ENCODE results near the gene CYP26A1. TPM values are rescaled to one million over a fixed set of nuclear protein-coding genes. Genes with fewer than 3 reads are reported as not detected.

Gene CYP26A1
- total RNA-seq, 1 experiment from 2014 or later: 2.2 TPM

GRCh38 chr10:93085272-93085859, 11.7 kb downstream of the CYP26A1 start:
- Histone ChIP-seq H3K9me3 (ENCODE audit: insufficient read depth, low read depth) (no peaks in the 10 kb centered on the region), H3K27ac (no peak overlapping the region), H2AFZ (no peak overlapping the region), H3K36me3 (ENCODE audit: low read depth) (no peaks in the 10 kb centered on the region), H3K79me2 (ENCODE audit: low read depth) (no peaks in the 10 kb centered on the region), H3F3A (ENCODE audit: insufficient read depth, low read depth) (no peaks in the 10 kb centered on the region), H3K4me1 (replicated peaks; ENCODE audit: insufficient read depth) (no peaks in the 10 kb centered on the region; the same call in 1 of the 2 replicates), H3K27me3 (ENCODE audit: insufficient read depth, low read depth) (no peaks in the 10 kb centered on the region), H4K20me1 (ENCODE audit: insufficient read depth) (no peaks in the 10 kb centered on the region), H3K9me2 (ENCODE audit: insufficient read depth) (no peaks in the 10 kb centered on the region), H3K4me2 (no peak overlapping the region), H3K4me3 (no peak overlapping the region)
- ChIA-PET POLR2A (ENCODE audit: unreplicated experiment) (no interaction called here), CTCF (no interaction called here)
- intact Hi-C loops (cut with micrococcal nuclease; ENCODE audit: unreplicated experiment): no loop called here
- no peak for TF ChIP-seq EZH2 (IDR thresholded peaks at IDR 0.05; ENCODE audit: low read depth)
- no peak for TF ChIP-seq CTCF (conservative IDR thresholded peaks at IDR 0.05)
- no TSS peak for BruUV-seq (replicated peaks)
- no peak for DNase-seq

GRCh38 chr10:93086289-93086688, 12.6 kb downstream of the CYP26A1 start:
- H3K27me3 ChIP-seq (ENCODE audit: insufficient read depth, low read depth): no peaks in the 10 kb centered on the region
- CTCF ChIA-PET: interaction anchor here (0.6 kb wide), 1 partner anchor 202 kb away, joined by 18 read pairs; no protein-coding TSS in a partner anchor
- H2AFZ ChIP-seq: no peak overlapping the region
- no peak overlapping the region for H3K4me2 ChIP-seq
- intact Hi-C loops (cut with micrococcal nuclease; ENCODE audit: unreplicated experiment): no loop called here
- no peaks in the 10 kb centered on the region for H4K20me1 ChIP-seq (ENCODE audit: insufficient read depth)
- DNase-seq: no peak
- H3K79me2 ChIP-seq (ENCODE audit: low read depth): no peaks in the 10 kb centered on the region
- H3K9me2 ChIP-seq (ENCODE audit: insufficient read depth): no peaks in the 10 kb centered on the region
- no peaks in the 10 kb centered on the region; the same call in 1 of the 2 replicates for H3K4me1 ChIP-seq (replicated peaks; ENCODE audit: insufficient read depth)
- no peaks in the 10 kb centered on the region for H3K36me3 ChIP-seq (ENCODE audit: low read depth)
- H3K4me3 ChIP-seq: no peak overlapping the region
- no peaks in the 10 kb centered on the region for H3F3A ChIP-seq (ENCODE audit: insufficient read depth, low read depth)
- no TSS peak for BruUV-seq (replicated peaks)
- H3K9me3 ChIP-seq (ENCODE audit: insufficient read depth, low read depth): no peaks in the 10 kb centered on the region
- TF ChIP-seq EZH2 (IDR thresholded peaks at IDR 0.05; ENCODE audit: low read depth) (no peak), CTCF (conservative IDR thresholded peaks at IDR 0.05) (no peak)
- POLR2A ChIA-PET (ENCODE audit: unreplicated experiment): no interaction called here
- H3K27ac ChIP-seq: no peak overlapping the region

GRCh38 chr10:93087846-93088245, 14.2 kb downstream of the CYP26A1 start:
- CTCF ChIA-PET: interaction anchor here (0.6 kb wide), 1 partner anchor 280 kb away, joined by 3 read pairs; no protein-coding TSS in a partner anchor
- intact Hi-C loops (cut with micrococcal nuclease; ENCODE audit: unreplicated experiment): no loop called here

More at GRCh38 chr10:93087846-93088245, 14.2 kb downstream of the CYP26A1 start:
- H2AFZ ChIP-seq: no peak overlapping the region
- no peaks in the 10 kb centered on the region for H3K27me3 ChIP-seq (ENCODE audit: insufficient read depth, low read depth)
- H3K4me1 ChIP-seq (replicated peaks; ENCODE audit: insufficient read depth): no peaks in the 10 kb centered on the region; the same call in 1 of the 2 replicates
- no peak for DNase-seq
- H3K27ac ChIP-seq: no peak overlapping the region
- H3K4me3 ChIP-seq: no peak overlapping the region
- no peaks in the 10 kb centered on the region for H3K79me2 ChIP-seq (ENCODE audit: low read depth)
- no peaks in the 10 kb centered on the region for H3K9me2 ChIP-seq (ENCODE audit: insufficient read depth)
- no peaks in the 10 kb centered on the region for H3K36me3 ChIP-seq (ENCODE audit: low read depth)
- POLR2A ChIA-PET (ENCODE audit: unreplicated experiment): no interaction called here
- no peaks in the 10 kb centered on the region for H3F3A ChIP-seq (ENCODE audit: insufficient read depth, low read depth)
- no TSS peak for BruUV-seq (replicated peaks)
- H4K20me1 ChIP-seq (ENCODE audit: insufficient read depth): no peaks in the 10 kb centered on the region
- no peaks in the 10 kb centered on the region for H3K9me3 ChIP-seq (ENCODE audit: insufficient read depth, low read depth)
- no peak overlapping the region for H3K4me2 ChIP-seq
- no peak for TF ChIP-seq EZH2 (IDR thresholded peaks at IDR 0.05; ENCODE audit: low read depth)
- TF ChIP-seq CTCF (conservative IDR thresholded peaks at IDR 0.05): no peak
